B cell (primary cell): ENCODE data around the gene MALL.

Source experiments
- CTCF ChIP-seq: fragments of 200-600 bp; IDR thresholded peaks from one replicate; pipeline ENCODE4 v1.8.0; 2022; ENCODE audit warnings: antibody characterized with exemption, mild to moderate bottlenecking
- EZH2 ChIP-seq: IDR thresholded peaks from 2 replicates; pipeline ENCODE4 v1.6.1; 2012; ENCODE audit warnings: borderline replicate concordance, low read depth, mild to moderate bottlenecking, moderate library complexity, low read length; ENCODE audit not compliant: insufficient read depth, poor library complexity, severe bottlenecking

DNA sequence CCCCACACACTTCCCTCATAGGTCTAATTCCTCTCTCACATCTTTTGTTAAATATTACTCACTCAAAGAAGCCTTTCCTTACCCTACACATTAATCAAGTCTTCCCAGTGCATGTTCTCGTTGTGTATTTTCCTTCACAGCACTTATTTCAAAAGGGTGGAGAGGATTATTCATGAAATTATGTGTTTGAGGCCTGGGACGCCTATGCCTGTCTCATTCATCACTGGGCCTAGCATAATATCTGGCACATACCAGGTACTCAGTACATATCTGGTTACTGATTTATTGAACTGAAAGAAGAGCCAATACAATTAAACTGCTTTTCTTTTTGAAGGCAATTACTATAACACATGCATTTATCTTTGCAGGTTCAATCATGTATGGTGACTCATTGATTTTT, 15.1 kb upstream of the MALL start:
- TF ChIP-seq CTCF (no peak), EZH2 (no peak)
